Measurements from ENCODE around the gene NFIX. TPM values are rescaled to one million over a fixed set of nuclear protein-coding genes. Genes with fewer than 3 reads are reported as not detected.

The NFIX gene
- total RNA-seq, 4 donors from 2014 or later = 126 to 223 (median 176) TPM

GRCh38 chr19:13012690-13013608 lies 17.7 kb downstream of the NFIX start:
- Histone ChIP-seq H3K9me3 (no peaks in the 10 kb centered on the region), H3K4me1 (peaks cover 95% of the 10 kb centered on the region), H3K27ac (peak overlapping the region; percentile 97), H3K36me3 (no peaks in the 10 kb centered on the region), H3K27me3 (no peaks in the 10 kb centered on the region), H3K4me3 (peak overlapping the region; percentile 50)
- 9% methylated on average over 48 of the region's 52 CpGs for WGBS
- peak in 1 of 2 donors; percentile 81 for DNase-seq (ENCODE audit: low spot score in 2 of 2)
- TF ChIP-seq POLR2AphosphoS5 (IDR thresholded peaks at IDR 0.05) (peak in 1 of 3 donors; percentile 46), CTCF (IDR thresholded peaks at IDR 0.05) (no peak), POLR2A (IDR thresholded peaks at IDR 0.05) (peak in 1 of 2 donors; percentile 11)

GRCh38 chr19:13013649-13014048 lies 18.4 kb downstream of the NFIX start:
- H3K4me3 ChIP-seq = peak overlapping the region; percentile 50
- no peak for DNase-seq (ENCODE audit: low spot score in 2 of 2)

GRCh38 chr19:13014101-13014920 lies 19.0 kb downstream of the NFIX start:
- peak overlapping the region; percentile 97 for H3K27ac ChIP-seq
- peak overlapping the region; percentile 50 for H3K4me3 ChIP-seq
- H3K36me3 ChIP-seq = no peaks in the 10 kb centered on the region
- H3K27me3 ChIP-seq = no peaks in the 10 kb centered on the region
- DNase-seq (ENCODE audit: low spot score in 2 of 2) = no peak
- 15% methylated on average over 34 of the region's 35 CpGs for WGBS
- TF ChIP-seq CTCF (IDR thresholded peaks at IDR 0.05) (no peak), POLR2A (IDR thresholded peaks at IDR 0.05) (no peak), POLR2AphosphoS5 (IDR thresholded peaks at IDR 0.05) (no peak), EP300 (IDR thresholded peaks at IDR 0.05) (no peak)
- peaks cover 95% of the 10 kb centered on the region for H3K4me1 ChIP-seq
- H3K9me3 ChIP-seq = no peaks in the 10 kb centered on the region

More at GRCh38 chr19:13013649-13014048, 18.4 kb downstream of the NFIX start:
- H3K27ac ChIP-seq = peak overlapping the region; percentile 97
- H3K4me1 ChIP-seq = peaks cover 95% of the 10 kb centered on the region
- TF ChIP-seq CTCF (IDR thresholded peaks at IDR 0.05) (no peak), POLR2AphosphoS5 (IDR thresholded peaks at IDR 0.05) (no peak), POLR2A (IDR thresholded peaks at IDR 0.05) (no peak), EP300 (IDR thresholded peaks at IDR 0.05) (no peak)
- no peaks in the 10 kb centered on the region for H3K9me3 ChIP-seq
- no peaks in the 10 kb centered on the region for H3K36me3 ChIP-seq
- 6% methylated on average over 20 of the region's 20 CpGs for WGBS
- H3K27me3 ChIP-seq = no peaks in the 10 kb centered on the region

GRCh38 chr19:13014921-13015280 lies 19.6 kb downstream of the NFIX start:
- H3K4me3 ChIP-seq = peak overlapping the region; percentile 50
- H3K9me3 ChIP-seq = no peaks in the 10 kb centered on the region
- 49% methylated on average over 4 of the region's 4 CpGs for WGBS
- TF ChIP-seq CTCF (IDR thresholded peaks at IDR 0.05) (no peak), POLR2AphosphoS5 (IDR thresholded peaks at IDR 0.05) (no peak), EP300 (IDR thresholded peaks at IDR 0.05) (no peak), POLR2A (IDR thresholded peaks at IDR 0.05) (no peak)
- H3K27ac ChIP-seq = peak overlapping the region; percentile 97
- no peak for DNase-seq (ENCODE audit: low spot score in 2 of 2)
- H3K36me3 ChIP-seq = no peaks in the 10 kb centered on the region
- H3K4me1 ChIP-seq = peaks cover 95% of the 10 kb centered on the region
- no peaks in the 10 kb centered on the region for H3K27me3 ChIP-seq
